RKO (cell line): Measurements from ENCODE around the gene RABGAP1L.
A peak's percentile ranks its signal among the peaks of the same experiment; 100 is the strongest.
"Not testable (repeated sequence)": the region's sequence is repeated elsewhere in the genome, so short reads cannot be mapped to it uniquely, and the experiment has no call there.

Experiments
- DNase-seq: peaks from one replicate; pipeline ENCODE4 v3.0.0-alpha.2; 2016; ENCODE audit warnings: low spot score

The RABGAP1L gene

GRCh38 chr1:174999216-174999935, 840.1 kb downstream of the RABGAP1L start:
- DNase-seq, result peak; percentile 98

GRCh38 chr1:174999936-175000696, 840.8 kb downstream of the RABGAP1L start, which contains the start of gene CACYBP:
CACYBP (plus strand) TSS chr1:174999947; CDS start chr1:175000181, 234 bp downstream.
- peak; percentile 63 for DNase-seq

GRCh38 chr1:175000697-175001187, 841.4 kb downstream of the RABGAP1L start:
- DNase-seq, result peak; percentile 77

- DNase-seq, result peak; percentile 26
Observed at GRCh38 chr1:175002910-175003517, 843.7 kb downstream of the RABGAP1L start.

DNA sequence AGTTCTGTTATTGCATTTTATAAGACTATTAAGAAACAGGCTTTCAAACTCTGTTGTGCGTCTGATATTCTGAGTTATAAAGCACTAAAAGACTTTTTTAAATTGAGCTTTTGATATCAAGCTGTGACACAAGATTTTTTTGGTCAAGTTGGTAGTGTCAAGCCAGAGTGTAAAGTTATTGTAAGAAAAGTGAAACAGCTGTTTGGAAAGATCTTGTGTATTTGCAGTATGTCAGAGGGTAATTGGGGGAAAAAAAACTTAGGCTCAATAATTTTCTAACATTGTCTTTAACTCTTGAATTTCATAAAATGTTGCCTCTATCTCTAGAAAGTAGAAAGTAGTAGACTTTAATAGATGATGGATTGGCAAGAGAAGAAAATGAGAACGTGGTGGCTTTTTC, 844.2 kb downstream of the RABGAP1L start:
- DNase-seq, result no peak

DNA sequence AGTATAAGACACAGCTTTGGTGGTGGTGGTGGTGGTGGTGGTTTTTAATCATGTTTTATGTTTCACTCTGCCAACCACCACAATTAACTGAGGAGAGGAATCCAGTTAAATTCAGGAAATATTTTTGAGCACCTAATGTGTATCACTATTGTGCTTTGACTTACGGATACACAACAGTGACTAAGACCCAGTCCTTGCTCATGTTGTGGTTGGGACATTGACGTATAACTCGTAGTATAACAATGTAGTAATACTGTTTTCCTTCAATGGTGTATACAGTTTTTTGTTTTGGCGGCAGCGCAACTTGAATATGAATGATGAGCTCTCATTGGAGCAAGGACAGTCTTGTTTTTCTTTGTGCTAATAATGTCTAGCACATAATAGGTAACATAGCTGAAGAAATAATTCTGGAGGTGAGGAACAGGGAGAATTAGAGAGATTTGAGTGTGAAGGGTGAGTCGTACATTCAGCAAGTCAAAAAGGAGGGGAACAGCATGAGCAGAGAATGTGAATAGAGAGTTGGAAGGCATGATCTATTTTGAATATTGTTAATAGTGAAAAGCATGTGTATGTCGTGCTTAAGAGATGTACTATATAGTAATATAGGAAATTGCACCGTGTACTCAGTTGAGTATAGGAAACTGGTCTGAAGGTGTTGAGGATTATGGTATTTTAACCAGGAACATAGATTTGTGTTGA, 845.9 kb downstream of the RABGAP1L start:
- DNase-seq, result peak; percentile 62

- no peak for DNase-seq
Observed at GRCh38 chr1:175009532-175009931, 850.2 kb downstream of the RABGAP1L start.

DNA sequence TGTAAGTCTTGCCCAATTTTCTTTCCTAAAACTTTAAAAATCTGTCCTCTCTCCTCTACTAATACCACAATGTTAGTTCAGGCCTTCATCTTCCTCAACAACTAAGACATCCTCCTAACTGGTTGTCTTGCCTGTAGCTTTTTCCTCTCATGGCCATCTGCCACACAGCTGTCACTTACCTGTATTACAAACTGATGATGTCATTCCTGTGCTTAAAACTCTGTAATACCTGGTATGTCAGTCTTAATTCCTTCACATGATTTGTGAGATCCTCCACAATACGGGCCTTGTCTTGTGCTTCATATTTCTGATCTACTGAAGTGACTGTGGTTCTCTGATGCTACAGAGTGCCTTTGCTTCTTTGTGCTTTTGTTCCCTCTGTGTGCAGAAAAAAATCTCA, 854.1 kb downstream of the RABGAP1L start:
- no peak for DNase-seq

GRCh38 chr1:175015243-175015642, 855.9 kb downstream of the RABGAP1L start:
- DNase-seq, result peak; percentile 25

- DNase-seq, result no peak
Observed at GRCh38 chr1:175019524-175019923, 860.2 kb downstream of the RABGAP1L start.

DNA sequence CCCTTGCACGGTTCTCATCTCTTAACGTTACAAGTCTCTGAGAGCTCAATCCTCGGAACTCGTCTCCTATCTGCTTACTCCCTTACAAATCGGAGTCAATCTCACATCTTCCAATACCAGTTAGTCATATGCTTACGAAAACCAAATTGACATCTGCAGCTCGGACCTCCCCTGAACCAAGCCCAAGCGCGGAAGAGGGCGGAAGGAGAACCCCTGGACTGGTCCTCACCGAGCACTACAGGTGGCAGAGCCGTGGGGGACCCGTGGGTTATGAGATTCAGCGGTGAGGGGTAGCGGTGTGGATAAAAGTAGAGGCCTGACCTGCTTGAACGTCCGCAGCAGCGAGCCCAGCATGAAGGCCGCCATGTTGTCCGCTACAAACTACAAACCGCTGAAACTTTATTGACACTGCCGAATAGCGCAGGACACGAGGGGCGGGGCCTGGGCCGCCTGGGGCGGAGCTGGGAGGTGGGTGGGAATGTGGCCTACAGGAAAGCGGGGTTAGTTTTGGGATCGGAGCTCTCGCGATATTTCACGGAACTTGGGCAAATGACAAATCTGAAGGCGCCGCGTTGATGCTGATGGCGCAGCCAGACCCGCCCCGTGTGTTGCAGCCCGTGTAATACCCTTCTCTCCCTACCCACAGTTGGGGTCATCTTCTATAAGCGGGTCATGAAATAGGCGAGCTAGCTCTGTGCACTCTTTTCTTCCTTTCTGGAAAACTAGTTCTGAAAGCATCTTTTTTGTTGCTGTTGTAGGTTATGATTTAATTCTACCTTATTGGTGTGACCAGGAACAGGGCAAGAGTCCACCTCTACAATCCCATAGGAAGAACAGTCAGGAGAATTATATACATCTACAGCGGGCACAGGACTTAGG, 864.0 kb downstream of the RABGAP1L start, which contains the start of gene MRPS14:
Gene MRPS14 (minus strand): TSS at position 383 of the 879 bp plus-strand sequence. CDS start 17 bp downstream, at position 366.
- DNase-seq, result peak; percentile 96

DNA sequence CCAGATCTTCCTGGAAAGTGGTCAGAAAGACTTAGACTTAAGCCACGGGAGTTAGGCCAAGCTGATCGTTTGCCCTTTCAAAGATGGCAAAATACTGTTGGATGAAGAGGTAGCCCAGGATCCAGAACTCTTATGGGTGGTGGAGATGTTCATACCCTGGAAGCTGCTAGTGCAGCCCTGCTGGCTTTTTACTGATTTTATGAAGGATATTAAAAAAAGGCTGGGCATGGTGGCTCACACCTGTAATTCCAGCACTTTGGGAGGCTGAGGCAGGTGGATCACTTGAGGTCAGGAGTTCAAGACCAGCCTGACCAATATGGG, 864.6 kb downstream of the RABGAP1L start:
- DNase-seq, result not testable (repeated sequence)

GRCh38 chr1:175024773-175025172, 865.5 kb downstream of the RABGAP1L start:
- DNase-seq, result no peak

DNA sequence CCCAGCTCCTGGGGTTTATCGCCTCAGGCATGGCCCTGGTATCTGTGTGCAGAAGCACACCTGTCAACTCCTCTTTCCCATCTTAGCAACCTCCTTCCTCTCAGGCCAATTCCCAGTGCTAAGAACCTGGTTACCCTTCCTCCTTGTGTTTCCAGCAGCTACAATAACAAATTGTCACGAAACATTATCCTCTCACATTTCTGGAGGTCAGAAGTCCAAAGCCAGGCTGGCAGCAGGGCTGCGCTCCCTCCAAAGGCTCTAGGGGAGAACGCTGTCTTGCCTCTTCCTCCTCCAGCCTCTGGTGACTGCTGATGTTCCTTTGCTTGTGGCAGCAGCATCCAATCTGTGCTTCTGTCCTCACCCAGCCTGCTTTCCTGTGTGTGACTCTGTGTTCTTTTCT, 874.6 kb downstream of the RABGAP1L start:
- no peak for DNase-seq

- no peak for DNase-seq
Observed at GRCh38 chr1:175034775-175035174, 875.5 kb downstream of the RABGAP1L start.

DNA sequence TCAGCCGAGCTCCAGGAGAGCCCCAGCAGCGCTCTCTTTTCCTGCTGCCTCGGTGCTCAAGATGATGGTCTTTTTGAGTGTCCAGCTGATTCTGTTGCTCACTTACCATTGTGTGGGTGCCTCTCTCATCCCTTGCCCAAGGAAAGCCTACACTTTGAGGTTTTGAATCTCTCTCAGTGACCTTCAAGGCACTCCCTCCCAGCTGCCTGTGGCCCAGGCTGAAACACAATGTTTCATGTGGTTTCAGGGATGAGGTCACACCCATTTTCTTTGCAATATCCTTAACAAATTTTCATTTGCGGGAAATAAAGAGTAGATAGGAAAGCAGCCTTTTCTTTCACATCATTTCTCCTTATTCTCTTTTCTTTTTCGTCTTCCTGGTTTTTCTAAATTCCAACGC, 876.5 kb downstream of the RABGAP1L start:
- no peak for DNase-seq

GRCh38 chr1:175036476-175036875, 877.2 kb downstream of the RABGAP1L start:
- DNase-seq, result no peak

GRCh38 chr1:175037416-175037815, 878.1 kb downstream of the RABGAP1L start:
- DNase-seq, result no peak

DNA sequence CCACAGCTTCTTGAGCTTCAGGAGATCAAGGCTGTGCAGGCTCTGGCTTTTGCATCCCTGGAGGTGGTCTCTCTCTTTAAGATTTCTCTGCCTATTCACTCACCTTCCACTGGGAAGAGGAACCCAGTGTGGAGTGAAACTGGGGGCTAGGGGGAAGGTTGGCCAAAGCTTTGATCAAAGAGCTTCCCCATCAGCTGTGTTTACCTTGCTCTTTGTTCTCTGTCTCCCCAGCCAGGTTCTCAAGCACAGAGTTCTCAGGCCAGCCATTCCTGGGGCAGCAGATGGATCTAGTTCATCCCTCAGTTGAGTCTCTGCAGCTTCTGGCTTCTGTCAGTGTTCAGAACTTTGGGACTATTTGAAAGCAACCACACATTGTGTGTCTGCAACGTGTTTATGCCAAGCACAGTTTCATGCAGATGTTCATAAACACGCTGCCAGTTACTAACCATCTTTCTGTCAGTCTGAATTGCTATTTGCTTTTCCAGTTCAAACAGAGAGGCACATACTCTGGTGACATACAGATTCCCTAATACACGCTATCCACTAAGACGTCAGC, 881.1 kb downstream of the RABGAP1L start:
- DNase-seq, result no peak

GRCh38 chr1:175042650-175043049, 883.3 kb downstream of the RABGAP1L start:
- DNase-seq, result no peak

GRCh38 chr1:175043824-175044223, 884.5 kb downstream of the RABGAP1L start:
- no peak for DNase-seq
